Glutamatergic neuron (in vitro differentiated cells): Measurements from ENCODE around the gene RAD54L. TPM values are rescaled to one million over a fixed set of nuclear protein-coding genes. Genes with fewer than 3 reads are reported as not detected.
A peak's percentile ranks its signal among the peaks of the same experiment; 100 is the strongest.

ENCODE experiments used
- DNase-seq: peaks from one replicate; pipeline ENCODE4 v3.0.0; 2022
- H3K27ac Mint-ChIP-seq: one replicate; pipeline ENCODE4 v1.8.0; 2020; ENCODE audit warnings: mild to moderate bottlenecking, mixed read lengths, inconsistent platforms; ENCODE audit not compliant: unreplicated experiment
- H3K27me3 Mint-ChIP-seq: one replicate; pipeline ENCODE4 v1.8.0; 2020; ENCODE audit warnings: mild to moderate bottlenecking, moderate library complexity, mixed read lengths, inconsistent platforms; ENCODE audit not compliant: unreplicated experiment
- H3K36me3 Mint-ChIP-seq: one replicate; pipeline ENCODE4 v1.8.0; 2020; ENCODE audit warnings: mild to moderate bottlenecking, mixed read lengths, inconsistent platforms; ENCODE audit not compliant: unreplicated experiment
- H3K4me1 Mint-ChIP-seq: one replicate; pipeline ENCODE4 v1.8.0; 2020; ENCODE audit warnings: mild to moderate bottlenecking, low read depth, mixed read lengths, inconsistent platforms; ENCODE audit not compliant: unreplicated experiment
- H3K4me3 Mint-ChIP-seq: one replicate; pipeline ENCODE4 v1.8.0; 2020; ENCODE audit warnings: mild to moderate bottlenecking, mixed read lengths, inconsistent platforms; ENCODE audit not compliant: unreplicated experiment
- H3K9me3 Mint-ChIP-seq: one replicate; pipeline ENCODE4 v1.8.0; 2020; ENCODE audit warnings: mild to moderate bottlenecking, moderate library complexity, mixed read lengths, inconsistent platforms; ENCODE audit not compliant: unreplicated experiment
- total RNA-seq: library from RNA; stranded (reverse); fragmentation: NEBNext Ultra II Directional; extraction: Animal tissue kit (Norgen Biotek cat#: 25700); gene quantifications from one replicate; pipeline ENCODE4 v1.2.1, GENCODE V29; 2021; ENCODE audit not compliant: unreplicated experiment
- TF ChIP-seq, protein P1 (sequence below): fragments of 200-600 bp; sonication (generic); IDR thresholded peaks from one replicate; pipeline ENCODE4 v1.5.0; 2021; ENCODE audit not compliant: partially characterized antibody, unreplicated experiment

The RAD54L gene
- total RNA-seq, 1 donor from 2014 or later, result 4.6 TPM

- peak; percentile 66 for DNase-seq
- Mint-ChIP-seq H3K9me3 (peaks cover 8% of the 10 kb centered on the region), H3K27ac (peak overlapping the region; percentile 97), H3K4me1 (peaks cover 15% of the 10 kb centered on the region), H3K36me3 (no peaks in the 10 kb centered on the region), H3K27me3 (peaks cover 3% of the 10 kb centered on the region), H3K4me3 (peak overlapping the region; percentile 55)
- TF ChIP-seq, protein P1, sequence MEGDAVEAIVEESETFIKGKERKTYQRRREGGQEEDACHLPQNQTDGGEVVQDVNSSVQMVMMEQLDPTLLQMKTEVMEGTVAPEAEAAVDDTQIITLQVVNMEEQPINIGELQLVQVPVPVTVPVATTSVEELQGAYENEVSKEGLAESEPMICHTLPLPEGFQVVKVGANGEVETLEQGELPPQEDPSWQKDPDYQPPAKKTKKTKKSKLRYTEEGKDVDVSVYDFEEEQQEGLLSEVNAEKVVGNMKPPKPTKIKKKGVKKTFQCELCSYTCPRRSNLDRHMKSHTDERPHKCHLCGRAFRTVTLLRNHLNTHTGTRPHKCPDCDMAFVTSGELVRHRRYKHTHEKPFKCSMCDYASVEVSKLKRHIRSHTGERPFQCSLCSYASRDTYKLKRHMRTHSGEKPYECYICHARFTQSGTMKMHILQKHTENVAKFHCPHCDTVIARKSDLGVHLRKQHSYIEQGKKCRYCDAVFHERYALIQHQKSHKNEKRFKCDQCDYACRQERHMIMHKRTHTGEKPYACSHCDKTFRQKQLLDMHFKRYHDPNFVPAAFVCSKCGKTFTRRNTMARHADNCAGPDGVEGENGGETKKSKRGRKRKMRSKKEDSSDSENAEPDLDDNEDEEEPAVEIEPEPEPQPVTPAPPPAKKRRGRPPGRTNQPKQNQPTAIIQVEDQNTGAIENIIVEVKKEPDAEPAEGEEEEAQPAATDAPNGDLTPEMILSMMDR, result no peak
Measured at GRCh38 chr1:46285730-46286477, 38.3 kb downstream of the RAD54L start.

- Mint-ChIP-seq H3K4me1 (peaks cover 15% of the 10 kb centered on the region), H3K9me3 (peaks cover 7% of the 10 kb centered on the region), H3K4me3 (no peak overlapping the region), H3K27ac (peak overlapping the region; percentile 3), H3K27me3 (peaks cover 3% of the 10 kb centered on the region), H3K36me3 (no peaks in the 10 kb centered on the region)
- TF ChIP-seq, protein P1, result no peak
- no peak for DNase-seq
Measured at GRCh38 chr1:46288485-46289133, 41.0 kb downstream of the RAD54L start.

DNA sequence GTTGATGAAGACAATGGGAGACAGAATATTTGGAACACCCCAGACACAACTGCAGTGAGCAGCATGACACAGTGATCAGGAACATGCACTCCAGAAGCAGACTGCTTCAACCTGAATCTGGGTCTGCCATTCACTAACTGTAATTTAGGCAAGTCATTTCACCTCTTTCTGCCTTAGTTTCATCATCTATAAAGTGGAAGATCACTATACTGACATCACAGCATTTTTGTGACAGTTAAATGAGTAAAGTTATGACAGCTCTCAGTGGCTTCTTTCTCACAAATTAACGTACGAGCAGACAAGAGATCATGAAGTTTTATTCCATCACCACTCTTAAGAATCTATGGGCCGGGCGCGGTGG, 41.6 kb downstream of the RAD54L start:
- DNase-seq, result no peak
- H3K27ac Mint-ChIP-seq, result peak overlapping the region; percentile 3
- H3K9me3 Mint-ChIP-seq, result peaks cover 7% of the 10 kb centered on the region
- H3K4me1 Mint-ChIP-seq, result peaks cover 15% of the 10 kb centered on the region
- no peaks in the 10 kb centered on the region for H3K36me3 Mint-ChIP-seq
- H3K27me3 Mint-ChIP-seq, result peaks cover 3% of the 10 kb centered on the region
- no peak overlapping the region for H3K4me3 Mint-ChIP-seq
- TF ChIP-seq, protein P1, result no peak

- TF ChIP-seq, protein P1, result no peak
- Mint-ChIP-seq H3K27ac (no peak overlapping the region), H3K4me1 (peaks cover 14% of the 10 kb centered on the region), H3K9me3 (peaks cover 6% of the 10 kb centered on the region), H3K36me3 (no peaks in the 10 kb centered on the region), H3K4me3 (no peak overlapping the region), H3K27me3 (peaks cover 3% of the 10 kb centered on the region)
- no peak for DNase-seq
Measured at GRCh38 chr1:46289976-46290375, 42.4 kb downstream of the RAD54L start.

GRCh38 chr1:46295306-46295705, 47.7 kb downstream of the RAD54L start:
- Mint-ChIP-seq H3K27me3 (no peaks in the 10 kb centered on the region), H3K9me3 (peaks cover 1% of the 10 kb centered on the region), H3K36me3 (no peaks in the 10 kb centered on the region), H3K4me1 (peaks cover 4% of the 10 kb centered on the region), H3K4me3 (no peak overlapping the region), H3K27ac (no peak overlapping the region)
- TF ChIP-seq, protein P1, result no peak
- no peak for DNase-seq
